BLaER1 (cell line): ENCODE results near the gene NFX1.

ENCODE experiments used
- H3K27ac ChIP-seq: shearing (Covaris generic); formaldehyde crosslinking; 2 replicates; pipeline ENCODE4 v1.8.1; 2022
- H3K27me3 ChIP-seq: shearing (Covaris generic); formaldehyde crosslinking; 2 replicates; pipeline ENCODE4 v1.8.1; 2022
- H3K36me3 ChIP-seq: shearing (Covaris generic); formaldehyde crosslinking; 2 replicates; pipeline ENCODE4 v1.8.1; 2022
- H3K4me1 ChIP-seq: shearing (Covaris generic); formaldehyde crosslinking; 2 replicates; pipeline ENCODE4 v1.8.1; 2022
- H3K4me2 ChIP-seq: shearing (Covaris generic); formaldehyde crosslinking; 2 replicates; pipeline ENCODE4 v1.8.1; 2022
- H3K4me3 ChIP-seq: shearing (Covaris generic); formaldehyde crosslinking; 2 replicates; pipeline ENCODE4 v1.8.1; 2022
- H3K9ac ChIP-seq: shearing (Covaris generic); formaldehyde crosslinking; 2 replicates; pipeline ENCODE4 v1.8.1; 2022
- H3K9me3 ChIP-seq: shearing (Covaris generic); formaldehyde crosslinking; 2 replicates; pipeline ENCODE4 v1.8.1; 2022
- H4K20me1 ChIP-seq: shearing (Covaris generic); formaldehyde crosslinking; 2 replicates; pipeline ENCODE4 v1.8.1; 2022
- Cebpa-rat ChIP-seq: shearing (Covaris generic); IDR thresholded peaks from 2 replicates; pipeline ENCODE4 v1.8.1; 2022

NFX1 gene

GRCh38 chr9:33290247-33291030 lies at the start of gene NFX1:
TSS of gene NFX1 (plus strand) at chr9:33290516. CDS start at chr9:33290573, 57 bp downstream.
- TF ChIP-seq Cebpa-rat, result peak; percentile 100
- peaks cover 28% of the 10 kb centered on the region for H3K36me3 ChIP-seq
- peak within 1 kb of the TSS; percentile 81 for H3K4me3 ChIP-seq
- no peaks in the 10 kb centered on the region for H3K27me3 ChIP-seq
- no peaks in the 10 kb centered on the region for H4K20me1 ChIP-seq
- peaks cover 88% of the 10 kb centered on the region for H3K4me1 ChIP-seq
- no peaks in the 10 kb centered on the region for H3K9me3 ChIP-seq
- peak within 1 kb of the TSS; percentile 99 for H3K27ac ChIP-seq
- H3K4me2 ChIP-seq, result peak within 1 kb of the TSS; percentile 95
- peak within 1 kb of the TSS; percentile 98 for H3K9ac ChIP-seq

GRCh38 chr9:33241298-33241697 lies 49.0 kb upstream of the NFX1 start:
- H3K27me3 ChIP-seq, result no peaks in the 10 kb centered on the region

GRCh38 chr9:33242609-33243134 lies 47.6 kb upstream of the NFX1 start:
- no peak for TF ChIP-seq Cebpa-rat
- Histone ChIP-seq H3K36me3 (0 out of 2 replicates have a peak, but pooled peaks cover 4% of the 10 kb centered on the region), H3K27me3 (no peaks in the 10 kb centered on the region), H3K4me2 (no peak overlapping the region), H3K4me3 (no peak overlapping the region), H3K9ac (no peak overlapping the region), H3K4me1 (peaks cover 10% of the 10 kb centered on the region; the same call in 1 of the 2 replicates), H3K9me3 (no peaks in the 10 kb centered on the region), H3K27ac (no peak overlapping the region), H4K20me1 (no peaks in the 10 kb centered on the region)

More at GRCh38 chr9:33241298-33241697, 49.0 kb upstream of the NFX1 start:
- no peak overlapping the region for H3K4me3 ChIP-seq
- no peak overlapping the region for H3K4me2 ChIP-seq
- no peak overlapping the region for H3K9ac ChIP-seq
- peaks cover 10% of the 10 kb centered on the region; the same call in 1 of the 2 replicates for H3K4me1 ChIP-seq
- no peak overlapping the region for H3K27ac ChIP-seq
- H3K36me3 ChIP-seq, result 0 out of 2 replicates have a peak, but pooled peaks cover 4% of the 10 kb centered on the region
- no peak for TF ChIP-seq Cebpa-rat
- H4K20me1 ChIP-seq, result no peaks in the 10 kb centered on the region
- H3K9me3 ChIP-seq, result no peaks in the 10 kb centered on the region

GRCh38 chr9:33244137-33244784 lies 46.1 kb upstream of the NFX1 start:
- Histone ChIP-seq H3K27ac (no peak overlapping the region), H3K9ac (no peak overlapping the region), H4K20me1 (no peaks in the 10 kb centered on the region), H3K27me3 (no peaks in the 10 kb centered on the region), H3K4me1 (peaks cover 26% of the 10 kb centered on the region), H3K36me3 (0 out of 2 replicates have a peak, but pooled peaks cover 4% of the 10 kb centered on the region), H3K9me3 (no peaks in the 10 kb centered on the region), H3K4me3 (no peak overlapping the region), H3K4me2 (no peak overlapping the region)
- TF ChIP-seq Cebpa-rat, result no peak

- Histone ChIP-seq H3K36me3 (0 out of 2 replicates have a peak, but pooled peaks cover 4% of the 10 kb centered on the region), H3K27me3 (no peaks in the 10 kb centered on the region), H3K4me2 (no peak overlapping the region), H3K4me1 (peaks cover 27% of the 10 kb centered on the region), H3K4me3 (no peak overlapping the region), H3K27ac (no peak overlapping the region), H3K9me3 (no peaks in the 10 kb centered on the region), H3K9ac (no peak overlapping the region), H4K20me1 (no peaks in the 10 kb centered on the region)
- no peak for TF ChIP-seq Cebpa-rat
Observed at GRCh38 chr9:33245341-33245740, 45.0 kb upstream of the NFX1 start.

- Histone ChIP-seq H3K4me3 (no peak overlapping the region), H3K27ac (no peak overlapping the region), H3K9me3 (no peaks in the 10 kb centered on the region), H3K27me3 (no peaks in the 10 kb centered on the region), H3K4me1 (peaks cover 35% of the 10 kb centered on the region), H3K36me3 (peaks cover 13% of the 10 kb centered on the region; the same call in 1 of the 2 replicates), H3K9ac (no peak overlapping the region), H4K20me1 (no peaks in the 10 kb centered on the region), H3K4me2 (no peak overlapping the region)
- no peak for TF ChIP-seq Cebpa-rat
Observed at GRCh38 chr9:33246269-33246860, 44.0 kb upstream of the NFX1 start.

- H3K36me3 ChIP-seq, result peaks cover 33% of the 10 kb centered on the region
- peak overlapping the region; percentile 73 for H3K4me2 ChIP-seq
- H3K27ac ChIP-seq, result no peak overlapping the region
- H3K4me3 ChIP-seq, result no peak overlapping the region
- no peaks in the 10 kb centered on the region for H3K27me3 ChIP-seq
- H3K4me1 ChIP-seq, result peaks cover 35% of the 10 kb centered on the region
- TF ChIP-seq Cebpa-rat, result no peak
- H3K9ac ChIP-seq, result peak overlapping the region; percentile 62; the same call in 1 of the 2 replicates
- no peaks in the 10 kb centered on the region for H4K20me1 ChIP-seq
- no peaks in the 10 kb centered on the region for H3K9me3 ChIP-seq
Observed at GRCh38 chr9:33248606-33249005, 41.7 kb upstream of the NFX1 start.

- Histone ChIP-seq H4K20me1 (no peaks in the 10 kb centered on the region), H3K4me2 (peak overlapping the region; percentile 73), H3K9ac (peak overlapping the region; percentile 62), H3K4me3 (no peak overlapping the region), H3K36me3 (peaks cover 39% of the 10 kb centered on the region), H3K27ac (peak overlapping the region; percentile 64), H3K9me3 (no peaks in the 10 kb centered on the region), H3K4me1 (peaks cover 35% of the 10 kb centered on the region), H3K27me3 (no peaks in the 10 kb centered on the region)
- no peak for TF ChIP-seq Cebpa-rat
Observed at GRCh38 chr9:33249087-33249658, 41.1 kb upstream of the NFX1 start.

GRCh38 chr9:33249983-33250382 lies 40.3 kb upstream of the NFX1 start:
- no peak overlapping the region for H3K4me3 ChIP-seq
- no peak for TF ChIP-seq Cebpa-rat
- peak overlapping the region; percentile 64 for H3K27ac ChIP-seq
- peak overlapping the region; percentile 62 for H3K9ac ChIP-seq
- H3K9me3 ChIP-seq, result no peaks in the 10 kb centered on the region
- peaks cover 45% of the 10 kb centered on the region for H3K36me3 ChIP-seq
- peak overlapping the region; percentile 73 for H3K4me2 ChIP-seq
- H3K27me3 ChIP-seq, result no peaks in the 10 kb centered on the region
- H4K20me1 ChIP-seq, result no peaks in the 10 kb centered on the region
- peaks cover 35% of the 10 kb centered on the region for H3K4me1 ChIP-seq
